ENCODE data around the gene SCN4A.

- TF ChIP-seq CTCF (conservative IDR thresholded peaks at IDR 0.05) = no peak
- TF ChIP-seq EZH2 (IDR thresholded peaks at IDR 0.05; ENCODE audit: low read depth) = no peak
Measured at GRCh38 chr17:63963123-63963522, 9.6 kb downstream of the SCN4A start.

Measured in PC-9 (cell line).